HepG2 (cell line): ENCODE data around the gene CD81. TPM values are rescaled to one million over a fixed set of nuclear protein-coding genes. Genes with fewer than 3 reads are reported as not detected.

Source experiments
- ARNTL ChIP-seq: sonication (generic); formaldehyde crosslinking; IDR thresholded peaks from 2 replicates; pipeline ENCODE4 v1.4.0; 2020; ENCODE audit warnings: mild to moderate bottlenecking, missing genetic modification reagents
- ATF1 ChIP-seq: IDR thresholded peaks from 2 replicates; pipeline ENCODE4 v1.6.1; 2016; ENCODE audit warnings: mild to moderate bottlenecking, control low read depth
- ATF4 ChIP-seq, 2 experiments: fragments of 450-650 bp in 1 of 2; sonication (generic) in 1 of 2; formaldehyde crosslinking; IDR thresholded peaks; 2 replicates each; pipeline versions ENCODE4 v1.5.0 to v1.8.0; 2020 to 2022; ENCODE audit warnings: mild to moderate bottlenecking in 1 of 2, missing genetic modification reagents in 1 of 2
- BCL6 ChIP-seq: IDR thresholded peaks from 2 replicates; pipeline ENCODE4 v1.6.1; 2016; ENCODE audit warnings: missing genetic modification reagents, missing compliant biosample characterization
- DPF2 ChIP-seq: sonication (generic); formaldehyde crosslinking; IDR thresholded peaks from 2 replicates; pipeline ENCODE4 v1.4.0; 2020; ENCODE audit warnings: mild to moderate bottlenecking, low read depth, missing genetic modification reagents, borderline replicate concordance
- ELF4 ChIP-seq: sonication (generic); formaldehyde crosslinking; IDR thresholded peaks from 2 replicates; pipeline ENCODE4 v1.5.0; 2020; ENCODE audit warnings: missing genetic modification reagents, mild to moderate bottlenecking, moderate library complexity, borderline replicate concordance
- GATAD2A ChIP-seq: IDR thresholded peaks from 2 replicates; pipeline ENCODE4 v1.6.1; 2016
- HNF4G ChIP-seq, 2 experiments: sonication (generic) in 1 of 2; formaldehyde crosslinking in 1 of 2; IDR thresholded peaks; 2 replicates each; pipeline versions ENCODE4 v1.4.0 to v1.6.1; 2011 to 2020; ENCODE audit warnings: borderline replicate concordance in 2 of 2, low read depth in 2 of 2, mild to moderate bottlenecking in 2 of 2, low read length in 1 of 2, missing genetic modification reagents in 1 of 2, moderate library complexity in 1 of 2
- HNRNPK ChIP-seq: fragments of 200-400 bp; formaldehyde crosslinking; IDR thresholded peaks from 2 replicates; pipeline ENCODE4 v1.6.1; 2018; ENCODE audit warnings: low read length, low read depth, moderate library complexity, mild to moderate bottlenecking; ENCODE audit not compliant: poor library complexity, severe bottlenecking
- HNRNPL ChIP-seq: fragments of 200-400 bp; formaldehyde crosslinking; IDR thresholded peaks from 2 replicates; pipeline ENCODE4 v1.6.1; 2017; ENCODE audit warnings: mild to moderate bottlenecking, low read depth, low read length
- HNRNPLL ChIP-seq: fragments of 200-400 bp; formaldehyde crosslinking; IDR thresholded peaks from 2 replicates; pipeline ENCODE4 v1.6.1; 2017; ENCODE audit warnings: mild to moderate bottlenecking, low read depth, low read length; ENCODE audit not compliant: poor library complexity, severe bottlenecking
- IRF9 ChIP-seq: sonication (generic); formaldehyde crosslinking; IDR thresholded peaks from 2 replicates; pipeline ENCODE4 v1.8.0; 2022; ENCODE audit warnings: missing genetic modification reagents, mild to moderate bottlenecking, borderline replicate concordance
- KAT2B ChIP-seq: fragments of 150-350 bp; IDR thresholded peaks from 2 replicates; pipeline ENCODE4 v1.6.1; 2014; ENCODE audit warnings: low read depth, low read length, borderline replicate concordance
- KDM2A ChIP-seq: sonication (generic); formaldehyde crosslinking; IDR thresholded peaks from 2 replicates; pipeline ENCODE4 v1.4.0; 2020; ENCODE audit warnings: low read depth, missing genetic modification reagents, borderline replicate concordance
- MAX ChIP-seq: IDR thresholded peaks from 2 replicates; pipeline ENCODE4 v1.6.1; 2012; ENCODE audit warnings: inconsistent platforms
- MTF2 ChIP-seq: sonication (generic); formaldehyde crosslinking; IDR thresholded peaks from 2 replicates; pipeline ENCODE4 v1.5.0; 2020; ENCODE audit warnings: missing genetic modification reagents, borderline replicate concordance
- NBN ChIP-seq: fragments of 450-650 bp; conservative IDR thresholded peaks from 2 replicates; pipeline ENCODE4 v1.6.1; 2017
- PHF5A ChIP-seq: IDR thresholded peaks from one replicate; pipeline ENCODE4 v1.6.1; 2018; ENCODE audit warnings: low read depth, missing genetic modification reagents; ENCODE audit not compliant: unreplicated experiment
- SMC3 ChIP-seq: IDR thresholded peaks from 2 replicates; pipeline ENCODE4 v1.6.1; 2011; ENCODE audit warnings: low read length, improper control_type of control experiment
- TFDP1 ChIP-seq: IDR thresholded peaks from 2 replicates; pipeline ENCODE4 v1.6.1; 2016; ENCODE audit warnings: missing compliant biosample characterization, missing genetic modification reagents, borderline replicate concordance
- ZNF121 ChIP-seq: sonication (generic); formaldehyde crosslinking; IDR thresholded peaks from 2 replicates; pipeline ENCODE4 v1.5.0; 2020; ENCODE audit warnings: mild to moderate bottlenecking, missing genetic modification reagents
- ZNF136 ChIP-seq: sonication (generic); formaldehyde crosslinking; IDR thresholded peaks from 2 replicates; pipeline ENCODE4 v1.8.1; 2022; ENCODE audit warnings: low read depth, mild to moderate bottlenecking, moderate library complexity, missing genetic modification reagents
- ZNF180 ChIP-seq: sonication (generic); formaldehyde crosslinking; IDR thresholded peaks from 2 replicates; pipeline ENCODE4 v1.4.0; 2020; ENCODE audit warnings: low read depth, missing genetic modification reagents, borderline replicate concordance
- ZNF30 ChIP-seq: sonication (generic); formaldehyde crosslinking; IDR thresholded peaks from 2 replicates; pipeline ENCODE4 v1.5.0; 2020; ENCODE audit warnings: mild to moderate bottlenecking, missing genetic modification reagents
- ZNF337 ChIP-seq: sonication (generic); formaldehyde crosslinking; IDR thresholded peaks from 2 replicates; pipeline ENCODE4 v1.5.1; 2020; ENCODE audit warnings: missing genetic modification reagents, low read depth, mild to moderate bottlenecking, borderline replicate concordance
- ZNF460 ChIP-seq: sonication (generic); formaldehyde crosslinking; IDR thresholded peaks from 2 replicates; pipeline ENCODE4 v1.5.1; 2020; ENCODE audit warnings: missing genetic modification reagents, mild to moderate bottlenecking, borderline replicate concordance
- ZNF773 ChIP-seq: sonication (generic); formaldehyde crosslinking; IDR thresholded peaks from 2 replicates; pipeline ENCODE4 v1.4.0; 2020; ENCODE audit warnings: missing genetic modification reagents, borderline replicate concordance
- polyA plus RNA-seq, 8 experiments: library from polyadenylated mRNA; depleted of rRNA in 3 of 8; stranded (reverse) in 7 of 8; unstranded in 1 of 8; fragments of >200 nt; fragmentation: Illumina TruSeq in 4 of 8; extraction: Trizol in 4 of 8; gene quantifications; 2 replicates each; pipeline versions ENCODE4 v1.2.1 to v1.2.3, GENCODE V29; 2011 to 2016; ENCODE audit warnings: low read depth in 4 of 8, missing spikeins in 1 of 8, mixed read lengths in 1 of 8; ENCODE audit not compliant: insufficient read depth in 1 of 8
- total RNA-seq, 5 experiments: library from RNA; depleted of rRNA; stranded (reverse); fragments of >200 nt; fragmentation: Illumina TruSeq; extraction: Trizol; gene quantifications; 2 replicates each; pipeline ENCODE4 v1.2.3, GENCODE V29; 2016; ENCODE audit warnings: low read depth in 1 of 5

CD81 gene
- total and polyA plus RNA-seq, 2 of the 13 experiments (the other 11 are each of a cell fraction or from before 2014, with no cell fraction given), result not detected

- TF ChIP-seq ATF4 (CRISPR knock-in tag; IDR thresholded peaks at IDR 0.05) (0 out of 4 replicates have a peak, but pooled peaks of 1 of the 2 experiments have one; percentile 12), HNRNPL (0 out of 2 replicates have a peak, but pooled peaks have one; percentile 16), DPF2 (CRISPR knock-in tag) (no peak), NBN (no peak), PHF5A (CRISPR knock-in tag) (peak; percentile 73), MAX (peak; percentile 84), ZNF30 (CRISPR knock-in tag) (peak; percentile 86; the same call in 1 of the 2 replicates), GATAD2A (CRISPR knock-in tag) (peak; percentile 83), ZNF121 (no peak; the same call in 1 of the 2 replicates), ZNF460 (no peak; the same call in 1 of the 2 replicates), IRF9 (CRISPR knock-in tag) (peak; percentile 94), KAT2B (no peak), ZNF773 (CRISPR knock-in tag) (no peak), HNF4G (IDR thresholded peaks at IDR 0.05; ENCODE audit: borderline replicate concordance, low read depth, low read length) (no peak), HNF4G (CRISPR knock-in tag; IDR thresholded peaks at IDR 0.05; ENCODE audit: borderline replicate concordance, low read depth) (peak; percentile 72; the same call in 1 of the 2 replicates), HNRNPK (peak; percentile 37), ZNF337 (no peak), ELF4 (CRISPR knock-in tag) (peak; percentile 88; the same call in 1 of the 2 replicates), SMC3 (peak; percentile 62; the same call in 1 of the 2 replicates), ZNF180 (no peak), ARNTL (CRISPR knock-in tag) (no peak; the same call in 1 of the 2 replicates), KDM2A (CRISPR knock-in tag) (peak; percentile 93; the same call in 1 of the 2 replicates), TFDP1 (CRISPR knock-in tag) (peak; percentile 66; the same call in 1 of the 2 replicates), BCL6 (peak; percentile 43), ATF1 (CRISPR knock-in tag) (peak; percentile 94), ZNF136 (peak; percentile 73; the same call in 1 of the 2 replicates), HNRNPLL (peak; percentile 53), MTF2 (CRISPR knock-in tag) (0 out of 2 replicates have a peak, but pooled peaks have one; percentile 80)
Measured at GRCh38 chr11:2400069-2400761, 23.1 kb downstream of the CD81 start, which contains the start of gene TSSC4 (continued).
